ENCODE results near the gene CDC37L1. TPM values are rescaled to one million over a fixed set of nuclear protein-coding genes. Genes with fewer than 3 reads are reported as not detected.
A peak's percentile ranks its signal among the peaks of the same experiment; 100 is the strongest.

Gene CDC37L1
- total and polyA plus RNA-seq, 9 of the 15 experiments (the other 6 are each of a cell fraction or from before 2014, with no cell fraction given), result 1.5 to 7.9 (median 6.0) TPM

GRCh38 chr9:4684820-4685219 lies 5.5 kb downstream of the CDC37L1 start:
- H3K36me3 ChIP-seq (ENCODE audit: control insufficient read depth, insufficient read depth, low read length), result peaks cover 38% of the 10 kb centered on the region; the same call in 2 of the 3 replicates
- ChIA-PET CTCF (ENCODE audit: low intra/inter-chr PET ratio) (no interaction called here), POLR2A (interaction anchor here (1.3 kb wide), 1 partner anchor 19 kb away, joined by 4 read pairs; the partner anchor contains the start of gene SPATA6L)
- H3K4me2 ChIP-seq (ENCODE audit: insufficient read depth, low read length), result no peak overlapping the region
- ATAC-seq (no peak; the same call in 2 of the 3 replicates), FAIRE-seq (no peak), DNase-seq (ENCODE audit: extremely low read depth in 1 of 4, low spot score in 3 of 4) (no peak)
- no peaks in the 10 kb centered on the region for H4K20me1 ChIP-seq (replicated peaks; ENCODE audit: control insufficient read depth, insufficient read depth, low read length)
- in situ Hi-C loops (cut with MboI), result no loop called here
- H3K4me3 ChIP-seq, result no peak overlapping the region
- peak overlapping the region; percentile 6; the same call in 1 of the 3 replicates for H3K27ac ChIP-seq (ENCODE audit: extremely low read depth, low read depth, low read length)
- no peaks in the 10 kb centered on the region for H3K9me3 ChIP-seq (replicated peaks; ENCODE audit: control insufficient read depth, insufficient read depth, low read depth, low read length)
- BruUV-seq (replicated peaks), result no TSS peak
- no peaks in the 10 kb centered on the region for H3K27me3 ChIP-seq (ENCODE audit: control insufficient read depth in 2 of 2, insufficient read depth in 2 of 2, low read length in 2 of 2)
- peaks cover 57% of the 10 kb centered on the region for H3K79me2 ChIP-seq (ENCODE audit: control insufficient read depth, insufficient read depth, low read length)
- intact Hi-C loops (cut with micrococcal nuclease), result no loop called here
- peaks cover 3 to 24% of the 10 kb centered on the region in 2 experiments; a peak in 4 of 5 replicates for H3K4me1 ChIP-seq (replicated peaks in 1 of 2; ENCODE audit: control insufficient read depth in 2 of 2, insufficient read depth in 2 of 2, low read length in 2 of 2)
- no peak overlapping the region for H3K9ac ChIP-seq (ENCODE audit: insufficient read depth in 1 of 2, low read depth in 2 of 2, low read length in 2 of 2)
- no peak overlapping the region for H2AFZ ChIP-seq (ENCODE audit: low read depth, low read length)
- 57% methylated on average over 4 of the region's 4 CpGs for WGBS (ENCODE audit: insufficient coverage, low coverage, missing lambda C conversion rate)
- no peak for TF ChIP-seq LEF1 (IDR thresholded peaks at IDR 0.05)
- TF ChIP-seq PHF21A (IDR thresholded peaks at IDR 0.05; ENCODE audit: borderline replicate concordance, low read depth), result no peak
- TF ChIP-seq ELF2 (CRISPR knock-in tag; IDR thresholded peaks at IDR 0.05), result no peak
- no peak for TF ChIP-seq THRAP3 (IDR thresholded peaks at IDR 0.05; ENCODE audit: borderline replicate concordance)
- no peak for TF ChIP-seq ETS2 (tag; IDR thresholded peaks at IDR 0.05; ENCODE audit: borderline replicate concordance, poor library complexity, severe bottlenecking)
- no peak for TF ChIP-seq ZKSCAN1 (IDR thresholded peaks at IDR 0.05; ENCODE audit: low read depth, low read length)
- TF ChIP-seq NR2C2 (CRISPR knock-in tag; IDR thresholded peaks at IDR 0.05), result no peak
- no peak for TF ChIP-seq NR2C2 (tag; IDR thresholded peaks at IDR 0.05)
- TF ChIP-seq HDAC8 (tag; IDR thresholded peaks at IDR 0.05), result no peak
- no peak for TF ChIP-seq ZNF316 (IDR thresholded peaks at IDR 0.05)
- no peak for TF ChIP-seq ZBTB34 (CRISPR knock-in tag; IDR thresholded peaks at IDR 0.05)
- TF ChIP-seq SRSF3 (IDR thresholded peaks at IDR 0.05; ENCODE audit: insufficient read depth, low read length), result no peak
- TF ChIP-seq JUND (IDR thresholded peaks at IDR 0.05; ENCODE audit: borderline replicate concordance, low read depth, low read length), result no peak
- TF ChIP-seq JUND (tag; IDR thresholded peaks at IDR 0.05; ENCODE audit: borderline replicate concordance, low read depth, low read length), result no peak
- H3K9me1 ChIP-seq (ENCODE audit: control insufficient read depth, insufficient read depth, low read length), result no peaks in the 10 kb centered on the region
